CD8-positive, alpha-beta memory T cell (primary cell): Measurements from ENCODE around the gene IKBKE. TPM values are rescaled to one million over a fixed set of nuclear protein-coding genes. Genes with fewer than 3 reads are reported as not detected.

ENCODE experiments used
- CTCF ChIA-PET: fragments of 350-600 bp; sonication (Branson Sonifier 250); formaldehyde crosslinking; loops from one replicate; lab custom pipeline; 2021; ENCODE audit warnings: antibody characterized with exemption; lab: Charles Lee
- POLR2A ChIA-PET: fragments of 350-600 bp; sonication (Branson Sonifier 250); formaldehyde crosslinking; loops from one replicate; lab custom pipeline; 2021; ENCODE audit warnings: antibody characterized with exemption; lab: Charles Lee
- DNase-seq, 5 donors: peaks; one replicate each; pipeline versions ENCODE4 v3.0.0 to v3.0.0-alpha.2; 2020 to 2022; ENCODE audit warnings: mixed read lengths in 1 of 5
- H3K27ac ChIP-seq: one replicate; pipeline ENCODE4 v1.7.0; 2013; ENCODE audit warnings: low read depth, mild to moderate bottlenecking, low read length, moderate library complexity
- H3K27me3 ChIP-seq: 2 replicates; pipeline ENCODE4 v1.7.0; 2013; ENCODE audit warnings: low read length, mild to moderate bottlenecking; ENCODE audit not compliant: insufficient read depth, poor library complexity, severe bottlenecking
- H3K36me3 ChIP-seq: 2 replicates; pipeline ENCODE4 v1.7.0; 2013; ENCODE audit warnings: mild to moderate bottlenecking, low read length, moderate library complexity; ENCODE audit not compliant: insufficient read depth
- H3K4me1 ChIP-seq: 2 replicates; pipeline ENCODE4 v1.7.0; 2013; ENCODE audit warnings: mild to moderate bottlenecking, low read length, moderate library complexity; ENCODE audit not compliant: insufficient read depth
- H3K4me3 ChIP-seq: 2 replicates; pipeline ENCODE4 v1.7.0; 2013; ENCODE audit warnings: mild to moderate bottlenecking, low read length
- H3K9me3 ChIP-seq: 2 replicates; pipeline ENCODE4 v1.7.0; 2013; ENCODE audit warnings: mild to moderate bottlenecking, low read length
- H3K27ac Mint-ChIP-seq, 8 donors: one replicate each; pipeline ENCODE4 v1.8.0; 2020 to 2021; ENCODE audit warnings: mixed read lengths in 8 of 8, mild to moderate bottlenecking in 6 of 8, inconsistent platforms in 3 of 8, moderate library complexity in 3 of 8
- H3K27me3 Mint-ChIP-seq, 2 donors: one replicate each; pipeline ENCODE4 v1.8.0; 2020 to 2021; ENCODE audit warnings: mixed read lengths in 2 of 2, mild to moderate bottlenecking in 1 of 2, moderate library complexity in 1 of 2
- H3K36me3 Mint-ChIP-seq, 3 donors: one replicate each; pipeline ENCODE4 v1.8.0; 2020 to 2021; ENCODE audit warnings: mixed read lengths in 3 of 3, inconsistent platforms in 1 of 3, mild to moderate bottlenecking in 1 of 3
- H3K4me1 Mint-ChIP-seq, 3 donors: one replicate each; pipeline ENCODE4 v1.8.0; 2020 to 2021; ENCODE audit warnings: mixed read lengths in 3 of 3, inconsistent platforms in 1 of 3, mild to moderate bottlenecking in 1 of 3
- H3K4me3 Mint-ChIP-seq, 7 donors: one replicate each; pipeline ENCODE4 v1.8.0; 2020 to 2021; ENCODE audit warnings: mixed read lengths in 7 of 7, mild to moderate bottlenecking in 6 of 7, moderate library complexity in 4 of 7, inconsistent platforms in 2 of 7
- H3K9me3 Mint-ChIP-seq, 5 donors: one replicate each; pipeline ENCODE4 v1.8.0; 2020 to 2022; ENCODE audit warnings: mixed read lengths in 5 of 5, mild to moderate bottlenecking in 3 of 5, moderate library complexity in 2 of 5, inconsistent platforms in 1 of 5
- polyA plus RNA-seq: library from polyadenylated mRNA; unstranded; fragments of 300-500 nt; fragmentation: Illumina TruSeq; gene quantifications from one replicate; pipeline ENCODE4 v1.2.3, GENCODE V29; 2021
- total RNA-seq, 2 experiments: library from RNA; stranded (reverse); gene quantifications; one replicate each; pipeline ENCODE4 v1.2.3, GENCODE V29; 2021

IKBKE gene
- total and polyA plus RNA-seq, 3 experiments from 2014 or later = 17.1 to 46.6 (median 18.4) TPM

GRCh38 chr1:206486995-206487788 lies 16.9 kb downstream of the IKBKE start:
- DNase-seq = no peak
- Mint-ChIP-seq H3K36me3 (peaks cover 0 to 84% (median 10%) of the 10 kb centered on the region in 3 donors), H3K9me3 (no peaks in the 10 kb centered on the region), H3K27me3 (no peaks in the 10 kb centered on the region), H3K4me1 (no peaks in the 10 kb centered on the region), H3K4me3 (no peak overlapping the region), H3K27ac (peak overlapping the region in 4 of 8 donors; percentile 17 to 42 (median 34))
- Histone ChIP-seq H3K4me1 (no peaks in the 10 kb centered on the region), H3K4me3 (no peak overlapping the region), H3K27ac (no peak overlapping the region), H3K27me3 (no peaks in the 10 kb centered on the region), H3K9me3 (no peaks in the 10 kb centered on the region), H3K36me3 (peaks cover 65% of the 10 kb centered on the region)
- ChIA-PET POLR2A (no interaction called here), CTCF (interaction anchor here (1.0 to 4.6 kb wide), 2 partner anchors 9 to 93 kb away, joined by 3 to 27 read pairs; no protein-coding TSS in a partner anchor)

DNA sequence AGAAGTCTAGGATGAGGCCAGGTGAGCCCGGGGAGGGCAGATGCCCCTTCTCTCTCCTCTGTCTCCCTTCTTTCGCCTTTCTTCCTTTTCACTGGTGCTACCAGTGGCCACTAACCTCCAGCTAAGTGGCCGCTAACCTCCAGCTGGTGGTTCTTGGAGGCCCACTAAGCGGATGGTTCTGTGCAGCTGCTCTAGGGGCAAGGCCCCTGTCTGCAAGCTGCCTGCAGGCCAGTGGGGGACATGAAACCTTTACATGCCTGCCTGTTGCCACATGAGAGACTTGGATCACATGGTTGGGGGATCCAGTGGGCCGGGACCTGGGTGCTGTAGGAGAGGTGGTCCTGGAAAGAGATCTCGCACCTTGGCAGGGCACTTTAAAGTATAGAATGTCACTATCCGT lies 17.7 kb downstream of the IKBKE start:
- ChIA-PET CTCF (interaction anchor here (1.0 to 4.6 kb wide), 2 partner anchors 10 to 92 kb away, joined by 3 to 27 read pairs; no protein-coding TSS in a partner anchor), POLR2A (no interaction called here)
- H3K9me3 ChIP-seq = no peaks in the 10 kb centered on the region
- Mint-ChIP-seq H3K27me3 (no peaks in the 10 kb centered on the region), H3K4me1 (no peaks in the 10 kb centered on the region), H3K4me3 (no peak overlapping the region), H3K36me3 (peaks cover 0 to 84% (median 14%) of the 10 kb centered on the region in 3 donors), H3K27ac (peak overlapping the region in 1 of 8 donors; percentile 24), H3K9me3 (no peaks in the 10 kb centered on the region)
- DNase-seq = no peak
- no peaks in the 10 kb centered on the region for H3K27me3 ChIP-seq
- peaks cover 71% of the 10 kb centered on the region for H3K36me3 ChIP-seq
- H3K27ac ChIP-seq = no peak overlapping the region
- H3K4me1 ChIP-seq = no peaks in the 10 kb centered on the region
- no peak overlapping the region for H3K4me3 ChIP-seq

DNA sequence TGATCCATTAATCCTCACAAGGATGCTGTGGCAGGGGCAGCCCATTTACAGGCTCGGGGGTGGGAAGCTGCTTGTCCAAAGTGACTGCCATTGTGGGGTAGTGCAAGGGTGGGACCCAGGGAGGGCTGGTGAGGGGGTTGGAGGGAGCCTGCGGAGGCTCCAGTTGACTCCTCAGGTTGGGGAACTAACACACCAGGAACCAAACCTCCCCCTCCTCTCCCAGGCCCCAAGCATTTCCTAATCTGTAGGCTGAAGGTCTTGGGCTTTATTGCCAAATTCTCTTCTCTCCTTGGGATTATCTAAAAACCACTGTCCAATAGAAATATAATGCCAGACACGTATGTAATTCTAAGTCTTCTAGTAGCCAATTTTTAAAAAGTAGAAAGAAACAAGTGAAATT lies 18.2 kb downstream of the IKBKE start:
- Mint-ChIP-seq H3K36me3 (peaks cover 0 to 84% (median 16%) of the 10 kb centered on the region in 3 donors), H3K4me3 (no peak overlapping the region), H3K27ac (peak overlapping the region in 2 of 8 donors; percentile 58 to 63), H3K9me3 (no peaks in the 10 kb centered on the region), H3K4me1 (no peaks in the 10 kb centered on the region), H3K27me3 (no peaks in the 10 kb centered on the region)
- ChIA-PET POLR2A (no interaction called here), CTCF (interaction anchor here (1.0 to 4.6 kb wide), 2 partner anchors 10 to 91 kb away, joined by 3 to 27 read pairs; no protein-coding TSS in a partner anchor)
- Histone ChIP-seq H3K4me3 (no peak overlapping the region), H3K27me3 (no peaks in the 10 kb centered on the region), H3K4me1 (no peaks in the 10 kb centered on the region), H3K9me3 (no peaks in the 10 kb centered on the region), H3K27ac (no peak overlapping the region), H3K36me3 (peaks cover 72% of the 10 kb centered on the region)
- no peak for DNase-seq

DNA sequence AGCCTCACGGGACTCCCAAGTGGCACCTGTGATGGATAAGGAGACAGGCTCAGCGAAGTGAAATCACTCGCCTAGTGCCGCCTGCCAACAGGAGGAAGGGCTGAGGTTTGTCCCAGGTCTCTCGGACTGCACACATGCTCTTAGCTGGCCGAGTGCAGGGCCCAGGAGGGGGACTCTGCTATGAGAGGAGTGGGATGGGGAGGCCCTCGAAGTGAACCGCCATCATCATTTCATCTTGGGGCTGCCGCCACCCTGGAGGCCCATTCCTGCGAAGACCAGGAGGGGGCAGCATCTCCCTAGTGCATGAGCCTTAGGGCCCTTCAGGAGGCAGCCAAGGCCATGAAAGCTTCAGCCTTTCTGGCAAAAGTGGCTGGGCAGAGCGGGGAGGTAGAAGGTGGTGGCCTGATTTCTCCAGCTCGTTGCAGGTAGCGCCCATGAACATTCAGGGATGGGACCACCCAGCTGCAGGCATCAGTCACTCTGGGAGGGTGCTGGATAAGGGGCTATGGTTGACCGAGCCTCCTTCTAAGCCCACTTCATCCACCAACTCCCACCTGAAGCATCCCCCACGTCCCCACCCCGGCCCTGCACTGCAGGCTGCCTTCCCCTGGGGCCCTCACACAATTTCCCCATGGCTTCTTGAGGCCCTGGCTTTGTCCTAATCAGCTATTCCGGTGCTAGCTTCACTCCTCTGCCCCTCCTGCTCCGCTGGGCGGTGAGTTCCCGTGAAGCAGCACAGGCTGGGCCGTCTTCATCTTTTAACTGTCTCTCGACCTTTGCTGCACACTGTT lies 19.9 kb downstream of the IKBKE start:
- Mint-ChIP-seq H3K36me3 (peaks cover 0 to 86% (median 14%) of the 10 kb centered on the region in 3 donors), H3K4me1 (no peaks in the 10 kb centered on the region), H3K4me3 (no peak overlapping the region), H3K27ac (peak overlapping the region in 3 of 8 donors; percentile 23 to 60 (median 51)), H3K27me3 (no peaks in the 10 kb centered on the region), H3K9me3 (no peaks in the 10 kb centered on the region)
- ChIA-PET CTCF (interaction anchor here (0.7 to 4.6 kb wide), 16 partner anchors 9 to 449 kb away, joined by 3 to 28 read pairs (median 4); partner anchors contain the start of genes DYRK3 and IKBKE), POLR2A (no interaction called here)
- Histone ChIP-seq H3K27ac (peak overlapping the region; percentile 27), H3K4me1 (no peaks in the 10 kb centered on the region), H3K9me3 (no peaks in the 10 kb centered on the region), H3K36me3 (peaks cover 80% of the 10 kb centered on the region), H3K27me3 (no peaks in the 10 kb centered on the region), H3K4me3 (no peak overlapping the region)
- DNase-seq = peak; percentile 45 to 71 (median 51)

DNA sequence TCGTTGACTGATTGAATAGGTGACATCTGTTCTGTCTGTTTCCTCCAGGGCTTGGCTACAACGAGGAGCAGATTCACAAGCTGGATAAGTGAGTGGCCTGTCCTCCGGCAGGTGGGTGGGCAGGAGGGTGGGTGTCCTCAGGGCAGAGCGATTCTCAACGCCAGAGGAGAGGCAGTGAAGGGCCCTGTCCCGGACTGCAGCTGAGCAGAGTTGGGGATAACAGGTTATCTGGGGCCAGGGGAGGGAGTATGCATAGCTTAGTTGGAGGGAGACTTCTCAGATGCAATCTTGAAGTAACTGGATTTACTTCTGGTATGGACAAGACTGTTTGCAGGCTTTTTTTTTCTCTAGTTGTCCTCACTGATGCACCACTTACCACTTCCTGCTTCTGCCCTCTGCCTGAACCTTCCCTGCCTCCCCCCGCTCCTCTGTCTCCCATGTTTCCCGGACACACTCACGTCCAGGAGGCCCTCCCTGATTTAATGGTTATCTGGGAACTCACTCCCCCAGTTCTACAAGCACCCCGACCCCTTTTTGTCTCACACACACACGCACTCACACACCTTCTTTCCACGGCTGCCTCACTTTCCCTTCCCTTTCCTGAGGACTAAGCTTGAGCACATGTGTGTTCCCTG lies 20.6 kb downstream of the IKBKE start:
- Mint-ChIP-seq H3K36me3 (peaks cover 0 to 86% (median 14%) of the 10 kb centered on the region in 3 donors), H3K4me1 (no peaks in the 10 kb centered on the region), H3K27me3 (no peaks in the 10 kb centered on the region), H3K9me3 (no peaks in the 10 kb centered on the region), H3K4me3 (no peak overlapping the region), H3K27ac (peak overlapping the region in 4 of 8 donors; percentile 22 to 60 (median 46))
- Histone ChIP-seq H3K27me3 (no peaks in the 10 kb centered on the region), H3K9me3 (no peaks in the 10 kb centered on the region), H3K36me3 (peaks cover 74% of the 10 kb centered on the region), H3K4me1 (no peaks in the 10 kb centered on the region), H3K27ac (peak overlapping the region; percentile 27), H3K4me3 (no peak overlapping the region)
- DNase-seq = peak in 1 of 5 donors; percentile 14
- POLR2A ChIA-PET = no interaction called here
- CTCF ChIA-PET = interaction anchor here (0.7 to 4.6 kb wide), 17 partner anchors 9 to 448 kb away, joined by 3 to 28 read pairs (median 4); partner anchors contain the start of genes DYRK3 and IKBKE

DNA sequence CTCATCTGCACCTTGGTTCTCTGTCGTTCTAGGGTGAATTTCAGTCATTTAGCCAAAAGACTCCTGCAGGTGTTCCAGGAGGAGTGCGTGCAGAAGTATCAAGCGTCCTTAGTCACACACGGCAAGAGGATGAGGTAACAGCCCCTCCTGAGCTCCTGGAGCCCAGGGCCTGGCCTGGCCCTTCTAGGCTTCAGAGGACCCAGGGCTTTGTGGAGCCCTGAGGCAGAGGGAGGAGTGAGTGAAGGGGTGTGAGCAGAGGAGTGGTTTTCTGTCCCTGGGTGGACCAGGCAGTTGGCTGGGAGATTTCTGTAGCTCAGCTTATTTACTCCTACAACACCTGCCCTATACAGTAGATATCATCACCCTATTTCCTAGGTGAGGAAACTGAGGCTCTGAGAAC lies 21.3 kb downstream of the IKBKE start:
- Mint-ChIP-seq H3K4me1 (peaks cover 0 to 3% (median 0%) of the 10 kb centered on the region in 3 donors), H3K9me3 (no peaks in the 10 kb centered on the region), H3K4me3 (no peak overlapping the region), H3K27ac (peak overlapping the region in 1 of 8 donors; percentile 22), H3K27me3 (no peaks in the 10 kb centered on the region), H3K36me3 (peaks cover 0 to 91% (median 14%) of the 10 kb centered on the region in 3 donors)
- Histone ChIP-seq H3K4me3 (no peak overlapping the region), H3K27me3 (no peaks in the 10 kb centered on the region), H3K9me3 (no peaks in the 10 kb centered on the region), H3K27ac (no peak overlapping the region), H3K4me1 (no peaks in the 10 kb centered on the region), H3K36me3 (peaks cover 71% of the 10 kb centered on the region)
- POLR2A ChIA-PET = interaction anchor here (0.5 kb wide), 1 partner anchor 44 kb away, joined by 3 read pairs; no protein-coding TSS in a partner anchor
- CTCF ChIA-PET = interaction anchor here (1.4 to 4.6 kb wide), 4 partner anchors 13 to 171 kb away, joined by 3 to 28 read pairs (median 23); partner anchors contain the start of gene IKBKE
- DNase-seq = no peak

DNA sequence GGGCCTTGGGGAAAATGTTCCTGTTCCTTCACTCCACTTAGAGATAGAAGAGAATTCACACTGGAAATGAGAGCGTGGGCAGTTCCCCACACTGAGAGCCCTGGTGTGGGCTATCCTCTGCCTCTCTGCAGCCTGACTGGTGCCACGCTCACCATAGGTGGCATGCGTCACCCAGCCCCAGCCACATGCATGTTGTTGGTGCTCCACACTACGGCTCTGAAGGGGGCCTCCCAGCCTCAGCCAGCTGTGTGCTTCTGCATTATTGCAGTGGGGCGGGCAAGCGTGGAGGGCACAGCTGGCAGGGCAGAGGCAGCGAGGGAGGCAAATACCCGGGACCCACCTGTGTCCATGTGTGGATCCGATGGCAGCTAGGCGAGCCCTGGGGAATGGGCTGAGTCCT lies 22.3 kb downstream of the IKBKE start:
- peaks cover 0 to 90% (median 14%) of the 10 kb centered on the region in 3 donors for H3K36me3 Mint-ChIP-seq
- Histone ChIP-seq H3K9me3 (no peaks in the 10 kb centered on the region), H3K4me3 (no peak overlapping the region), H3K36me3 (peaks cover 65% of the 10 kb centered on the region), H3K4me1 (no peaks in the 10 kb centered on the region), H3K27ac (no peak overlapping the region), H3K27me3 (no peaks in the 10 kb centered on the region)
- H3K27ac Mint-ChIP-seq = peak overlapping the region in 1 of 8 donors; percentile 79
- no peak for DNase-seq
- POLR2A ChIA-PET = no interaction called here
- no peaks in the 10 kb centered on the region for H3K9me3 Mint-ChIP-seq
- H3K4me3 Mint-ChIP-seq = no peak overlapping the region
- H3K4me1 Mint-ChIP-seq = peaks cover 0 to 3% (median 0%) of the 10 kb centered on the region in 3 donors
- no peaks in the 10 kb centered on the region for H3K27me3 Mint-ChIP-seq
- CTCF ChIA-PET = interaction anchor here (0.9 to 2.0 kb wide), 4 partner anchors 9 to 171 kb away, joined by 3 to 7 read pairs (median 5); partner anchors contain the start of gene EIF2D
